Loucy (cell line): Measurements from ENCODE around the gene ARMH2.
"Not testable (repeated sequence)": the region's sequence is repeated elsewhere in the genome, so short reads cannot be mapped to it uniquely, and the experiment has no call there.

Source experiments
- H2AFZ ChIP-seq: fragments of 200-600 bp; sonication (generic); 2 replicates; pipeline ENCODE4 v1.6.0; 2016; ENCODE audit warnings: antibody characterized with exemption, mild to moderate bottlenecking, low read length, moderate library complexity
- H3F3A ChIP-seq: fragments of 200-600 bp; 2 replicates; pipeline ENCODE4 v1.6.0; 2016; ENCODE audit warnings: antibody characterized with exemption, low read depth, mild to moderate bottlenecking
- H3K27me3 ChIP-seq: fragments of 200-600 bp; sonication (generic); 2 replicates; pipeline ENCODE4 v1.6.1; 2014; ENCODE audit warnings: low read length, mild to moderate bottlenecking; ENCODE audit not compliant: insufficient read depth, poor library complexity, severe bottlenecking
- H3K36me3 ChIP-seq: fragments of 200-600 bp; sonication (generic); 2 replicates; pipeline ENCODE4 v1.6.1; 2016; ENCODE audit warnings: low read length; ENCODE audit not compliant: insufficient read depth
- H3K4me1 ChIP-seq: fragments of 200-600 bp; sonication (generic); 2 replicates; pipeline ENCODE4 v1.5.1; 2014; ENCODE audit warnings: low read length, mild to moderate bottlenecking; ENCODE audit not compliant: insufficient read depth, poor library complexity, severe bottlenecking
- H3K4me2 ChIP-seq: fragments of 200-600 bp; sonication (generic); 2 replicates; pipeline ENCODE4 v1.6.0; 2014; ENCODE audit warnings: antibody characterized with exemption, low read length, low read depth, mild to moderate bottlenecking; ENCODE audit not compliant: poor library complexity, severe bottlenecking
- H3K4me3 ChIP-seq: fragments of 200-600 bp; sonication (generic); 2 replicates; pipeline ENCODE4 v1.5.1; 2014; ENCODE audit warnings: low read length, mild to moderate bottlenecking, mixed read lengths; ENCODE audit not compliant: poor library complexity, severe bottlenecking
- H3K79me2 ChIP-seq: fragments of 200-600 bp; sonication (generic); 2 replicates; pipeline ENCODE4 v1.6.1; 2014; ENCODE audit warnings: low read length; ENCODE audit not compliant: insufficient read depth
- H3K9ac ChIP-seq: fragments of 200-600 bp; sonication (generic); 2 replicates; pipeline ENCODE4 v1.6.0; 2014; ENCODE audit warnings: mild to moderate bottlenecking, low read depth, low read length, moderate library complexity; ENCODE audit not compliant: poor library complexity, severe bottlenecking
- H3K9me2 ChIP-seq: fragments of 200-600 bp; sonication (generic); replicated peaks from 2 replicates; pipeline ENCODE4 v1.6.1; 2016; ENCODE audit warnings: low read depth, low read length, mixed read lengths
- H3K9me3 ChIP-seq: fragments of 200-600 bp; sonication (generic); 2 replicates; pipeline ENCODE4 v1.6.1; 2014; ENCODE audit warnings: mild to moderate bottlenecking, antibody characterized with exemption, low read length, low read depth; ENCODE audit not compliant: insufficient read depth
- H4K20me1 ChIP-seq: fragments of 200-600 bp; sonication (generic); 2 replicates; pipeline ENCODE4 v1.6.0; 2014; ENCODE audit warnings: antibody characterized with exemption, low read length, mild to moderate bottlenecking; ENCODE audit not compliant: insufficient read depth, poor library complexity, severe bottlenecking
- CTCF ChIP-seq: fragments of 200-600 bp; sonication (generic); conservative IDR thresholded peaks from 2 replicates; pipeline ENCODE4 v1.5.1; 2014; ENCODE audit warnings: mild to moderate bottlenecking, antibody characterized with exemption, low read length
- EZH2phosphoT487 ChIP-seq: fragments of 200-600 bp; IDR thresholded peaks from 2 replicates; pipeline ENCODE4 v1.6.1; 2018; ENCODE audit warnings: antibody characterized with exemption, mild to moderate bottlenecking, moderate library complexity, borderline replicate concordance

The ARMH2 gene

GRCh38 chr6:24752503-24752902 lies 46.2 kb downstream of the ARMH2 start:
- Histone ChIP-seq H3K9me3 (no peaks in the 10 kb centered on the region), H3K27me3 (no peaks in the 10 kb centered on the region), H3K9ac (no peak overlapping the region), H2AFZ (no peak overlapping the region), H3K4me1 (no peaks in the 10 kb centered on the region), H3K4me3 (no peak overlapping the region), H3F3A (no peaks in the 10 kb centered on the region), H3K9me2 (no peaks in the 10 kb centered on the region), H3K79me2 (no peaks in the 10 kb centered on the region), H3K4me2 (no peak overlapping the region), H4K20me1 (no peaks in the 10 kb centered on the region), H3K36me3 (no peaks in the 10 kb centered on the region)
- TF ChIP-seq CTCF (no peak), EZH2phosphoT487 (no peak)

DNA sequence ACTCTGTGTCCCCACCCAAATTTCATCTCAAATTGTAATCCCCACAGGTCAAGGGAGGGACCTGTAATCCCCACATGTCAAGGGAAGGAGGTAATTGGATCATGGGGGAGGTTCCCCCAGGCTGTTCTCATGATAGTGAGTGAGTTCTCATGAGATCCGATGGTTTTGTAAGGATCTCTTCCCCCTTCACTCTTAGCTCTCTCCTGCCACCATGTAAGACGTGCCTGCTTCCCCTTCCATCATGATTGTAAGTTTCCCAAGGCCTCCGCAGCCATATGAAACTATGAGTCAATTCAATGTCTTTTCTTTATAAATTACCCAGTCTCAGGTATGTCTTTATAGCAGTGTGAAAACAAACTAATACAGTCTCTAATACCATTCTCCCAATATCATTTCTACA lies 47.8 kb downstream of the ARMH2 start:
- H3K4me3 ChIP-seq, H3K4me1 ChIP-seq, H3F3A ChIP-seq, H3K9me3 ChIP-seq, H3K79me2 ChIP-seq, H4K20me1 ChIP-seq, H2AFZ ChIP-seq, H3K4me2 ChIP-seq, H3K36me3 ChIP-seq, H3K27me3 ChIP-seq, H3K9ac ChIP-seq, H3K9me2 ChIP-seq: not testable (repeated sequence)

DNA sequence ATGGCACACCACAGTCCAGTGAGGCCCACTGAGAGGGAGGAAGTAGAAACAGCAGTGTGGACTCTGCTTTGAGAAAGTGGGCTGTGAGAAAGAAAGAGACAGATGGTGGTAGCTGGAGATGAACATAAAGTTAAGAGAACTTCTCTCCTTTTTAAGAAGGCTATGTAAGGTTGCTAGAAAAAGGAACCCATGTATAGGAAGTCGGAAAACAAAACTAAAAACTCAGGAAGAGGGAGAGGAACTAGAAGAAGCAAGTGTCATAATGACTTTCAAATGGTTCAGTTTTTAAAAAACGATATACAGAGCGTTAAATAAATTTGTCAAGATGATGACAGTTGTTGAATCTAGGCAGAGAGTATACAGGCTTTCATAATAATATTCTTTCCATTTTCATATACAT lies 49.4 kb downstream of the ARMH2 start:
- H3K9me2 ChIP-seq: no peaks in the 10 kb centered on the region
- no peaks in the 10 kb centered on the region for H3K4me1 ChIP-seq
- H3K9ac ChIP-seq: no peak overlapping the region
- H4K20me1 ChIP-seq: no peaks in the 10 kb centered on the region
- H3K4me3 ChIP-seq: no peak overlapping the region
- H3K27me3 ChIP-seq: no peaks in the 10 kb centered on the region
- H3K36me3 ChIP-seq: no peaks in the 10 kb centered on the region
- no peak for TF ChIP-seq CTCF
- no peak for TF ChIP-seq EZH2phosphoT487
- no peak overlapping the region for H3K4me2 ChIP-seq
- no peaks in the 10 kb centered on the region for H3F3A ChIP-seq
- H2AFZ ChIP-seq: 0 out of 2 replicates have a peak overlapping the region, but pooled peaks have one; percentile 18
- H3K9me3 ChIP-seq: no peaks in the 10 kb centered on the region
- no peaks in the 10 kb centered on the region for H3K79me2 ChIP-seq
